HepG2 (cell line): ENCODE results near the gene DAB2IP.

Experiments
- CTCF ChIP-seq: sonication (generic); formaldehyde crosslinking; IDR thresholded peaks from 2 replicates; pipeline ENCODE4 v1.5.0; 2020; ENCODE audit warnings: mild to moderate bottlenecking, missing genetic modification reagents, moderate library complexity
- KDM5B ChIP-seq: sonication (generic); formaldehyde crosslinking; IDR thresholded peaks from 2 replicates; pipeline ENCODE4 v1.4.0; 2020; ENCODE audit warnings: missing genetic modification reagents, mild to moderate bottlenecking, borderline replicate concordance
- TBL1XR1 ChIP-seq: fragments of 150-350 bp; IDR thresholded peaks from 2 replicates; pipeline ENCODE4 v1.6.1; 2014; ENCODE audit warnings: borderline replicate concordance, low read length; ENCODE audit not compliant: partially characterized antibody
- ZBTB20 ChIP-seq: sonication (generic); formaldehyde crosslinking; IDR thresholded peaks from 2 replicates; pipeline ENCODE4 v1.8.1; 2023; ENCODE audit warnings: missing genetic modification reagents, low read depth, mild to moderate bottlenecking, borderline replicate concordance
- ZNF3 ChIP-seq: IDR thresholded peaks from 2 replicates; pipeline ENCODE4 v1.7.0; 2017; ENCODE audit warnings: inconsistent platforms
- ZNF331 ChIP-seq: sonication (generic); formaldehyde crosslinking; IDR thresholded peaks from 2 replicates; pipeline ENCODE4 v1.4.0; 2020; ENCODE audit warnings: missing genetic modification reagents
- ZNF609 ChIP-seq: sonication (generic); formaldehyde crosslinking; IDR thresholded peaks from 2 replicates; pipeline ENCODE4 v1.4.0; 2020; ENCODE audit warnings: mild to moderate bottlenecking, missing genetic modification reagents, borderline replicate concordance

- TF ChIP-seq ZNF609 (CRISPR knock-in tag) (no peak; the same call in 1 of the 2 replicates), ZNF331 (CRISPR knock-in tag) (no peak), CTCF (CRISPR knock-in tag) (no peak; the same call in 1 of the 2 replicates), TBL1XR1 (no peak), ZBTB20 (0 out of 2 replicates have a peak, but pooled peaks have one; percentile 41), KDM5B (CRISPR knock-in tag) (peak; percentile 41; the same call in 1 of the 2 replicates), ZNF3 (CRISPR knock-in tag) (no peak)
Measured at GRCh38 chr9:121609822-121610637, 41.4 kb upstream of the DAB2IP start.
